H54 (cell line): ENCODE results near the gene IFI35.
A peak's percentile ranks its signal among the peaks of the same experiment; 100 is the strongest.

Experiments
- DNase-seq: peaks from one replicate; pipeline ENCODE4 v3.0.0; 2011; ENCODE audit warnings: low spot score, mixed read lengths; ENCODE audit not compliant: insufficient read length
- FAIRE-seq: peaks from 3 replicates; lab custom pipeline; 2011; peaks lifted over from hg19 to GRCh38; lab: Jason Lieb, UNC
- POLR2A ChIP-seq: IDR thresholded peaks from 2 replicates; pipeline ENCODE4 v1.6.1; 2011; ENCODE audit warnings: low read depth, mild to moderate bottlenecking, low read length

IFI35 gene

DNA sequence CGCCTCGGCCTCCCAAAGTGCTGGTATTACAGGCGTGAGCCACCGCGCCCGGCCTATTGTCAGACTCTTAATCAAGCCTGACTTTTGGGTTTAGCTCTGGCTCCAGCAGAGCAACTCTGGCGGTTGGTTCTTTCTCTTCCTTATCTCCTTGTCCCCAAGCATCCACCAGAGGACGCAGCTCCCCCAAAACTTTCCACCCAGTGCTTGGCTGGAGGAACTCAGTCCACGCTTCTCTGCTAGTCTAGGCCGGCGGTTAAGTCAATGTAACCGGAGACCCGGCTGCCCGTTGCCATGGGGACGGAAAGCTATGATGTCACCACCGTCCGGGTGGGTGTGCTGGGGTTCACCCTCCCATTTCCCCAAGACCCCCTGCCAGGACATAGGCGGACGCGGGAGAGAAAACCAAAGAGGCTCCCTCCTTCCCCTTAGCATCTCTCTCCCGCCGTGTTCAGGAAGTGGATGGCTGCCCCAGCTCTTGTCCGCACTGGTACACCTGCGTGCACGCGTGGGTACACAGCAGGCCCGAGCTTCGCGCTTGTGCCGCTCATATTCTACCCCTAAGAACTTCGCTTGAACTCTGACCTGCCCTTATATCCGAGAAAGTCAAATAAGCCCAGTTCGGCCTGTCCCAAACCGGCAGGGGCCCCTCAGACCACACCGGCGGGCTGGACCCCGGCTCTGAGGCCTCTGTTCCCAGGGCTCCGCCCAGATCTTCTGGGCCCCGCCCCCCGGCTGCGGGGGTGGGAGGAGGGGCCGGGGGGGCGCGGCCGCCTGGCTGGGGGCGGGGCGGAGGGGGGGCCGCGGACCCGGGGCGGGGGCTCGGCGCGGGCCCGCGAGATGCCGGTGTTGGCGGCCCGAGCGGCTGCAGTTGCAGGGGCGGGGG, 18.1 kb downstream of the IFI35 start, which contains the start of gene RND2:
Gene RND2, plus strand, starts transcription at position 825 of the 883 bp plus-strand sequence. CDS start 117 bp downstream, outside the sequence.
- FAIRE-seq (no peak), DNase-seq (peak; percentile 100)

DNA sequence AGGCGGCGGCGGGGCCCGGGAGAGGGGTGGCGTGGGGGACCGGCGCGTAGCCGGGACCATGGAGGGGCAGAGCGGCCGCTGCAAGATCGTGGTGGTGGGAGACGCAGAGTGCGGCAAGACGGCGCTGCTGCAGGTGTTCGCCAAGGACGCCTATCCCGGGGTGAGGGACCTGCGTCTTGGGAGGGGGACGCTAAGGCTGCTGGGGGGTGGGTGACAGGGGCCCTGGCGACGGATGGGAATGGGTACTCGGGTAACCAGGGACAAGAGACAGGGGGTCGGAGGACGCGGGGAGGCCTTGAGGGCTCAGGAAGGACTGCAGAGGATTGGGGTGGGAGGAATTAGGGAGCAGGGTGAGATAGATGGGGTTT, 18.7 kb downstream of the IFI35 start:
- DNase-seq (no peak), FAIRE-seq (no peak)
- no peak for TF ChIP-seq POLR2A

More for the DNA sequence above, 18.1 kb downstream of the IFI35 start, which contains the start of gene RND2:
- TF ChIP-seq POLR2A = no peak

- no peak for TF ChIP-seq POLR2A
- FAIRE-seq (no peak), DNase-seq (no peak)
These were observed 19.4 kb downstream of the IFI35 start for GRCh38 chr17:43025766-43026537.

DNA sequence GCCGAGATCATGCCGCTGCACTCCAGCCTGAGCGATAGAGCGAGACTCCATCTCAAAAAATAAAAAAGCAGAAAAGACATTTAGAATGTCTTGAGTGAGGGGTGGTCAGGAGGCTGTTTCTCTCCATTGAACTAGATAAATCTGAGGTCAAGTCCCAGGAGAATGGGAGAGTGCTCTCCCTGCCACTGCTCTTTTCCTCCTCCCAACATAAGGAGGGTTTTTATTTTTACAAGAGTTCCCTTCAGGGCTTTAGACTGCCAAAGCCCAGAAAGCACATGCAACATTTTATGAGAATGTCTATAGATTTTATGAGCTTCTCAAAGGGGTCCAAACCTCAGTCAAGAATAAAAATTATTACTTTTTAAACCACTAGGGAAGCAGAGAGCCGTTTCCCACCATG, 20.0 kb downstream of the IFI35 start:
- no peak for TF ChIP-seq POLR2A
- DNase-seq (no peak), FAIRE-seq (no peak)

DNA sequence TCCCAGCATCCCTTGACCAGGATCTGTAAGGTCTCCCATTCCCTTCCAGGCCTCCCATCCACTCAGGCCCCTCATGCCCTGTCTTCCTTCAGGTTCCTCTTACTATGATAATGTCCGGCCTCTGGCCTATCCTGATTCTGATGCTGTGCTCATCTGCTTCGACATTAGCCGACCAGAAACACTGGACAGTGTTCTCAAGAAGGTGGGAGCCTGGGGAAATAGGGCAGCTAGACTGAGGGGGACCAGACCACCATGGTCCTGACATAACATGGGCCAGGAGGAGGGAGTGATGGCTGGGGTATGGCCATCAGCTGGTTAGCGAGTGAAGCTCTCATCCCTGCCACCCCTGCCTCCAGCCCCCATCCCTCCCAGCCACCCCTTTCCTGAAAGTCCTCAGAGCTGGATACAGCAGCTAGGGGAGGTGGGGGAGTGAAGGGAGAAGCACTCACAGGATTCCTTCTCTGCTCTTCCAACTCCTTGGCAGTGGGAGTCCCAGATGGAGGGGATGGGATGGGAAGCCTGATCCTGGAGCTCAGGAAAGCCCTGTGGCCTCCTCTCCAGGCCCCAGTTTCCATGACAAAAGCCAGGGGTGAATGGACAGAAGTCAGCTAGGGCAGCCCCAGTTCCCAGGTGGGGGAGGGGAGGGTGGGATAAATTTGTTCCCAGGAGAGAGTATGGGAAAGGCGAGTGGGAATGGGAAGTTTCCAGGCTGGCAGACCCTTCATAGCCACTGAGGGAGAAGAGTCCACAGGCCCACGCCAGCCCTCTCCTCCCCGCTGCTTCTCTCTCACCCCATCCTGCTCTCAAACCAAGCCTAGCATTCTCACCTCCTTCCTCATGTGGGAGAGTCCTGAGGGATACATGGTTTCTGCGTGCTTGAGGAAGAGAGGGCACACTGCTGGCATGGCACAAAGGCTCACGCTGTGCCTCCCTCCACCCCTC, 20.8 kb downstream of the IFI35 start:
- no peak for FAIRE-seq
- TF ChIP-seq POLR2A = no peak
- no peak for DNase-seq

GRCh38 chr17:43028221-43028861, 21.8 kb downstream of the IFI35 start:
- no peak for TF ChIP-seq POLR2A
- FAIRE-seq (no peak), DNase-seq (no peak)

GRCh38 chr17:43030137-43030767, 23.7 kb downstream of the IFI35 start:
- no peak for TF ChIP-seq POLR2A
- DNase-seq (no peak), FAIRE-seq (no peak)

DNA sequence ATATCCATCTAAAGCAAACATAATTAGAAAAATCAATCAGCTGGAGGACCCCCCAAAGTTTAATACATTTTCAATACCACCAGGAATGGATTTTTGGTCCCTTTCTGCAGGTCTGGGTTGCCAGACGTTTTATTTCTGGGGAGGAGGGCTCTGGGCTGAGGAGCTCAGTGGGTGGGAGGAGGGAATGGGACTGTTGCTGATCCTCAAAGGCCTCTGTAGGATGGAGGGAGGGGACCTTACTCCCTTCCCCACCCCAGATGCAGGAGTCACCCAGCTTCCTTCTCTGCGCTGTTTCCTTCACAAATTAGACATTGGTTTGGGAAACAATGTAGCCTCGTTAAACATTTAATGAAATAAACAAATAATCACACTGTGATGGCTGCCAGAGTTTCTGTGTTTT, 25.1 kb downstream of the IFI35 start:
- no peak for DNase-seq
- no peak for FAIRE-seq
- no peak for TF ChIP-seq POLR2A

DNA sequence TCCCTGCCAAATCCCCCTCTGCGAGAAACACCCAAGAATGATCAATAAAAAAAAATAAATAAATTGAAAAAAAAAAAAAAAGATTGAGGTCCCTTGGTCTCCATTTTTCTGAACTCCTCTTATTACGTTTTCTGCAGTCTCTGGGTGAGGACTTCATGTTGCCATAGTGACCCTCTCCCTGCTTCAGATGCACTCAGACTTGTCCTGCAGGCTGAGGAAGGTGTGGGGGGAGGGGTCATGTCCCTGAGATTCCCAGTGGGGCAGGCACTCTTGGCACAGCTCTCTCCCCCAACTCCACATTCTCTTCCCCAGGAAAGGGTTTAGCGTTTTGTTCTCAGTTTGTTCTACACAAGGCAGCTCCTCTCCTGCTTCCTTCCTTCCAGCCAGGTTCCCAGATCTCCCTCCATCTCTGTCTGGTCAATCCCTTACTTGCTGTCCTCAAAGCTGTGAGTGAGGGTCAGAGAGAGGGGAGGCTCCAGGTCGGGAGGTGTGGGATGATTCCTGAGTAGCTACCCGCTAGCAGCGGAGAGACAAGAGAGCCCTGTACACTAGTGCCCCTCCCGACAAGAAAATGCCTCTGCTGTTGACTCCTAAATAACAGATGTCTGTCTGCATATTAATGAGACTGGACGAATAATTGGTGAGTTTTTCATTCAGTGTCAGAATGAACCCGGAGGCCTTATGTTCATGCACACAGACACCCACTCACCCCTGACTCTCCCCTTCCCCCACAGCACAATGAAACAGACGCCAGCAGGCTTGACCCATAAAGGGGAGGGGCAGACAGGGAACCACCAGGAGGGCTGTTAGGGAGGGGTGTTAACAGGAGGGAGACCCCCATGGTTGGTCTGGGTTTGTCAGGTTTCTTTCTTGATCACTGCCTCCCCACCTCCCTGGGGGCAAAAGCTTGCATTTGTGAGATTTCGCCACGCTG, 27.6 kb downstream of the IFI35 start:
- DNase-seq (no peak), FAIRE-seq (no peak)
- no peak for TF ChIP-seq POLR2A

- TF ChIP-seq POLR2A = no peak
- FAIRE-seq = no peak
- no peak for DNase-seq
These were observed 28.3 kb downstream of the IFI35 start for GRCh38 chr17:43034894-43035293.

GRCh38 chr17:43039646-43040045, 33.1 kb downstream of the IFI35 start:
- FAIRE-seq (no peak), DNase-seq (no peak)
- no peak for TF ChIP-seq POLR2A
